ENCODE measurements around the gene INAFM1.

Gene INAFM1

GRCh38 chr19:47274071-47274890, at the start of gene INAFM1:
Gene INAFM1 (plus strand): TSS chr19:47274885. CDS start chr19:47274920, 35 bp downstream.
- DNase-seq, result peak; percentile 97 to 98

GRCh38 chr19:47225746-47226425, 48.8 kb upstream of the INAFM1 start:
- DNase-seq, result peak; percentile 89 to 94

GRCh38 chr19:47226426-47227351, 48.0 kb upstream of the INAFM1 start:
- peak; percentile 77 to 80 for DNase-seq

GRCh38 chr19:47227352-47228167, 47.1 kb upstream of the INAFM1 start:
- peak; percentile 70 for DNase-seq

GRCh38 chr19:47228168-47228936, 46.3 kb upstream of the INAFM1 start:
- DNase-seq, result peak; percentile 44 to 59

GRCh38 chr19:47228937-47229675, 45.6 kb upstream of the INAFM1 start:
- peak; percentile 39 to 67 for DNase-seq

GRCh38 chr19:47229676-47230053, 45.0 kb upstream of the INAFM1 start:
- DNase-seq, result peak in 1 of 2 donors; percentile 44

- DNase-seq, result peak; percentile 84 to 90
Measured at GRCh38 chr19:47230054-47230920, 44.4 kb upstream of the INAFM1 start.

- no peak for DNase-seq
Measured at GRCh38 chr19:47230921-47231214, 43.8 kb upstream of the INAFM1 start, which contains the start of gene BBC3. Gene BBC3 (minus strand): TSS chr19:47231199. CDS start chr19:47228431, 2,768 bp downstream.

- peak; percentile 92 to 96 for DNase-seq
Measured at GRCh38 chr19:47231215-47232054, 43.2 kb upstream of the INAFM1 start.

GRCh38 chr19:47232422-47233211, 42.1 kb upstream of the INAFM1 start:
- no peak for DNase-seq

- DNase-seq, result no peak
Measured at GRCh38 chr19:47236072-47236675, 38.5 kb upstream of the INAFM1 start.

GRCh38 chr19:47239152-47239551, 35.5 kb upstream of the INAFM1 start:
- no peak for DNase-seq

GRCh38 chr19:47239610-47240296, 34.9 kb upstream of the INAFM1 start:
- peak; percentile 71 to 88 for DNase-seq

- no peak for DNase-seq
Measured at GRCh38 chr19:47240556-47240955, 34.1 kb upstream of the INAFM1 start.

Measured in CD4-positive, alpha-beta T cell treated with Interferon alpha-2 for 1 hour (primary cell).